ENCODE results near the gene SLC22A4.

SLC22A4 gene

GRCh38 chr5:132263548-132264261 is 30.5 kb upstream of the SLC22A4 start:
- Histone ChIP-seq H3K9me3 (ENCODE audit: severe bottlenecking) (no peaks in the 10 kb centered on the region), H3K36me3 (ENCODE audit: low read depth) (peaks cover 28% of the 10 kb centered on the region), H3K4me3 (ENCODE audit: severe bottlenecking) (no peak overlapping the region), H3K4me1 (ENCODE audit: insufficient read depth, poor library complexity, severe bottlenecking) (peaks cover 53% of the 10 kb centered on the region), H3K27me3 (ENCODE audit: insufficient read depth, poor library complexity, severe bottlenecking) (no peaks in the 10 kb centered on the region), H3K27ac (ENCODE audit: poor library complexity, severe bottlenecking) (peak overlapping the region; percentile 95)
- peak; percentile 80 for DNase-seq (ENCODE audit: low spot score)
- peak; percentile 7 for TF ChIP-seq CTCF (IDR thresholded peaks at IDR 0.05; ENCODE audit: poor library complexity, severe bottlenecking)
- peak; percentile 35 for ATAC-seq (ENCODE audit: low read depth)

GRCh38 chr5:132264546-132265335 is 29.5 kb upstream of the SLC22A4 start:
- H3K27ac ChIP-seq (ENCODE audit: poor library complexity, severe bottlenecking), result peak overlapping the region; percentile 95
- no peaks in the 10 kb centered on the region for H3K9me3 ChIP-seq (ENCODE audit: severe bottlenecking)
- peaks cover 28% of the 10 kb centered on the region for H3K36me3 ChIP-seq (ENCODE audit: low read depth)
- peaks cover 42% of the 10 kb centered on the region for H3K4me1 ChIP-seq (ENCODE audit: insufficient read depth, poor library complexity, severe bottlenecking)
- no peaks in the 10 kb centered on the region for H3K27me3 ChIP-seq (ENCODE audit: insufficient read depth, poor library complexity, severe bottlenecking)
- no peak overlapping the region for H3K4me3 ChIP-seq (ENCODE audit: severe bottlenecking)
- no peak for TF ChIP-seq CTCF (IDR thresholded peaks at IDR 0.05; ENCODE audit: poor library complexity, severe bottlenecking)
- DNase-seq (ENCODE audit: low spot score) (peak; percentile 48), ATAC-seq (ENCODE audit: low read depth) (no peak)

GRCh38 chr5:132265336-132266030 is 28.7 kb upstream of the SLC22A4 start:
- peaks cover 35% of the 10 kb centered on the region for H3K4me1 ChIP-seq (ENCODE audit: insufficient read depth, poor library complexity, severe bottlenecking)
- peak; percentile 88 for DNase-seq (ENCODE audit: low spot score)

DNA sequence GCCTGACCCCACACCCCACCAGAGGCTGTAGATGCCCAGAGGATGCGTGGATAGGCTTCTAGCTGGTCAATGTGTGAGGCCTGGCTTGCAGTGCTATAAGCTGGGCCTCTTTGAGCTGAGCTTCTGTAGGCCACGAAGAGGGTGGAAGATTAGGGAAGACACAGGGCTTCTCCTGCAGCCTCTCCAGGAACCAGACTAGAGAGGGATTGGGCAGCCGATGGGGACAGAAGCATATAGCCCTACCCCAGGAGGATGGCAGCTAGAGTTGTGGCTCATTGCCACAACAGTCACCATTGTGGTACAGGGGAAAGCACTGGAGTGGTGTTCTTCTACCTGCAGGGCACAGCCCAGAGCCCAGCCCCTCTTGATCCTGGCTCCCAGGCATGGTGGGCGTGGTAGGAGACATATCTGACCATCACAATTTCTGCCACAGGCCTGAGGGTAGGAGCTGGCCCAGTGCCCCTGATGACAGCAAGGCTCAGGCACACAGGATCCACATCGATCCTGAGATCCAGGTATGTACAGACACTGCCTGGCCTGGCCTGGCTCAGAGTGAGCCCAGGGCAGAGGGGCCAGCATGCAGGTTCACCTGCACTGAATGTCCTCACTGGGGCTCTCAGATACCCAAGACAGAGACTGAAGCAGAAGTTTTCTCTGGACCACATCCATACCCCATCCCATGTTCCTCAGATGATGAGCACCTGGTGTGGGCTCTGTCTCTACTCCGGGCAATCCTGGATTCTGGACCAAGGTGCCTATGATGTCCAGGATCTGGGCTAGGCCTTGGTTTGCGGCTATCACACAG is 28.0 kb upstream of the SLC22A4 start:
- no peak for ATAC-seq (ENCODE audit: low read depth)
- H3K27me3 ChIP-seq (ENCODE audit: insufficient read depth, poor library complexity, severe bottlenecking), result no peaks in the 10 kb centered on the region
- no peak for TF ChIP-seq CTCF (IDR thresholded peaks at IDR 0.05; ENCODE audit: poor library complexity, severe bottlenecking)
- no peak for DNase-seq (ENCODE audit: low spot score)
- H3K27ac ChIP-seq (ENCODE audit: poor library complexity, severe bottlenecking), result peak overlapping the region; percentile 95
- H3K9me3 ChIP-seq (ENCODE audit: severe bottlenecking), result no peaks in the 10 kb centered on the region
- H3K4me1 ChIP-seq (ENCODE audit: insufficient read depth, poor library complexity, severe bottlenecking), result peaks cover 27% of the 10 kb centered on the region
- H3K4me3 ChIP-seq (ENCODE audit: severe bottlenecking), result no peak overlapping the region
- peaks cover 28% of the 10 kb centered on the region for H3K36me3 ChIP-seq (ENCODE audit: low read depth)

More at GRCh38 chr5:132265336-132266030, 28.7 kb upstream of the SLC22A4 start:
- peak overlapping the region; percentile 95 for H3K27ac ChIP-seq (ENCODE audit: poor library complexity, severe bottlenecking)
- no peaks in the 10 kb centered on the region for H3K9me3 ChIP-seq (ENCODE audit: severe bottlenecking)
- ATAC-seq (ENCODE audit: low read depth), result peak; percentile 80
- H3K36me3 ChIP-seq (ENCODE audit: low read depth), result peaks cover 28% of the 10 kb centered on the region
- peak; percentile 14 for TF ChIP-seq CTCF (IDR thresholded peaks at IDR 0.05; ENCODE audit: poor library complexity, severe bottlenecking)
- H3K27me3 ChIP-seq (ENCODE audit: insufficient read depth, poor library complexity, severe bottlenecking), result no peaks in the 10 kb centered on the region
- H3K4me3 ChIP-seq (ENCODE audit: severe bottlenecking), result no peak overlapping the region

Data from RWPE2 (cell line).